SK-N-SH (cell line): ENCODE results near the gene HDLBP. TPM values are rescaled to one million over a fixed set of nuclear protein-coding genes. Genes with fewer than 3 reads are reported as not detected.

Experiments
- CTCF ChIA-PET: fragments of 300-600, 350-600 bp; formaldehyde crosslinking; extraction: SDS; loops from one replicate; lab custom pipeline; 2021; lab: Yijun Ruan, JAX
- POLR2A ChIA-PET: fragments of 350-600 bp; sonication (Branson Sonifier 250); formaldehyde crosslinking; extraction: SDS; loops from one replicate; lab custom pipeline; 2020; ENCODE audit warnings: antibody characterized with exemption, inconsistent platforms; lab: Yijun Ruan, JAX
- DNase-seq: peaks from one replicate; pipeline ENCODE4 v3.0.0; 2012
- H2AFZ ChIP-seq: fragments of 200-600 bp; sonication (generic); 2 replicates; pipeline ENCODE4 v1.8.1; 2016; ENCODE audit warnings: antibody characterized with exemption, mild to moderate bottlenecking, low read depth
- H3F3A ChIP-seq: fragments of 200-600 bp; sonication (generic); replicated peaks from 2 replicates; pipeline ENCODE3; 2016; ENCODE audit warnings: antibody characterized with exemption, mild to moderate bottlenecking; ENCODE audit not compliant: insufficient read depth
- H3K27ac ChIP-seq, 2 experiments: fragments of 200-500 bp in 1 of 2; fragments of 200-600 bp in 1 of 2; sonication (Bioruptor generic) in 1 of 2; sonication (generic), shearing (Covaris generic) in 1 of 2; 2 replicates each; pipeline versions ENCODE4 v1.5.1 to v1.6.1; 2014 to 2016; ENCODE audit warnings: low read depth in 2 of 2, inconsistent platforms in 1 of 2, low read length in 1 of 2, mild to moderate bottlenecking in 1 of 2, mixed read lengths in 1 of 2
- H3K27me3 ChIP-seq: fragments of 200-600 bp; sonication (generic), shearing (Covaris generic); 2 replicates; pipeline ENCODE4 v1.6.1; 2016; ENCODE audit warnings: mixed run types; ENCODE audit not compliant: insufficient read depth
- H3K36me3 ChIP-seq, 2 experiments: fragments of 200-500 bp in 1 of 2; fragments of 200-600 bp in 1 of 2; sonication (Bioruptor generic) in 1 of 2; sonication (generic) in 1 of 2; replicated peaks in 1 of 2; 2 replicates each; pipeline versions ENCODE3 to v1.5.1; 2014 to 2016; ENCODE audit warnings: low read length in 1 of 2, mild to moderate bottlenecking in 1 of 2; ENCODE audit not compliant: insufficient read depth in 2 of 2, control insufficient read depth in 1 of 2
- H3K4me1 ChIP-seq, 2 experiments: fragments of 200-500 bp in 1 of 2; fragments of 200-600 bp in 1 of 2; sonication (Bioruptor generic) in 1 of 2; sonication (generic), shearing (Covaris generic) in 1 of 2; 2 replicates each; pipeline versions ENCODE4 v1.5.1 to v1.6.1; 2014 to 2016; ENCODE audit warnings: low read depth in 1 of 2, low read length in 1 of 2, mixed run types in 1 of 2; ENCODE audit not compliant: insufficient read depth in 2 of 2, control insufficient read depth in 1 of 2
- H3K4me2 ChIP-seq: fragments of 200-600 bp; sonication (generic), shearing (Covaris generic); 2 replicates; pipeline ENCODE4 v1.6.1; 2017; ENCODE audit warnings: mixed run types
- H3K4me3 ChIP-seq, 2 experiments: fragments of 200-500 bp in 1 of 2; fragments of 200-600 bp in 1 of 2; sonication (Bioruptor generic) in 1 of 2; sonication (generic), shearing (Covaris generic) in 1 of 2; 2 replicates each; pipeline versions ENCODE4 v1.5.1 to v1.8.1; 2014 to 2016; ENCODE audit warnings: low read depth in 2 of 2, inconsistent platforms in 1 of 2, low read length in 1 of 2, mild to moderate bottlenecking in 1 of 2, mixed read lengths in 1 of 2, moderate library complexity in 1 of 2
- H3K79me2 ChIP-seq: fragments of 200-600 bp; sonication (generic); 2 replicates; pipeline ENCODE4 v1.8.1; 2017; ENCODE audit warnings: mild to moderate bottlenecking; ENCODE audit not compliant: insufficient read depth
- H3K9ac ChIP-seq: fragments of 200-600 bp; sonication (generic); 2 replicates; pipeline ENCODE4 v1.6.1; 2017; ENCODE audit warnings: mixed run types
- H3K9me2 ChIP-seq: fragments of 200-600 bp; sonication (generic); 2 replicates; pipeline ENCODE4 v1.6.1; 2017; ENCODE audit warnings: mixed run types
- H3K9me3 ChIP-seq: fragments of 200-600 bp; sonication (generic); 2 replicates; pipeline ENCODE4 v1.6.1; 2017; ENCODE audit warnings: mixed run types, mild to moderate bottlenecking, moderate library complexity
- H4K20me1 ChIP-seq: fragments of 200-600 bp; sonication (generic); 2 replicates; pipeline ENCODE4 v1.6.1; 2017; ENCODE audit warnings: mild to moderate bottlenecking, mixed run types; ENCODE audit not compliant: insufficient read depth
- FOXJ3 ChIP-seq: sonication (generic); formaldehyde crosslinking; IDR thresholded peaks from 2 replicates; pipeline ENCODE4 v1.5.1; 2020; ENCODE audit warnings: mild to moderate bottlenecking, missing genetic modification reagents
- JUND ChIP-seq: IDR thresholded peaks from 2 replicates; pipeline ENCODE4 v1.4.0; 2012
- NRF1 ChIP-seq: IDR thresholded peaks from 2 replicates; pipeline ENCODE4 v1.6.1; 2012; ENCODE audit warnings: low read depth, mild to moderate bottlenecking, low read length
- RAD21 ChIP-seq: IDR thresholded peaks from 2 replicates; pipeline ENCODE4 v1.6.1; 2012; ENCODE audit warnings: mild to moderate bottlenecking, low read length
- RCOR1 ChIP-seq: fragments of 150-350 bp; IDR thresholded peaks from 2 replicates; pipeline ENCODE4 v1.6.1; 2017; ENCODE audit warnings: antibody characterized with exemption, low read length
- TCF12 ChIP-seq: IDR thresholded peaks from 2 replicates; pipeline ENCODE4 v1.4.0; 2012
- TEAD4 ChIP-seq: IDR thresholded peaks from 2 replicates; pipeline ENCODE4 v1.4.0; 2012; ENCODE audit warnings: mild to moderate bottlenecking, borderline replicate concordance; ENCODE audit not compliant: insufficient read depth
- WGBS: methylation state at CpG from one replicate; pipeline ENCODE4 v1.1.6; 2017; ENCODE audit warnings: low lambda C conversion rate; 5-methylcytosine and 5-hydroxymethylcytosine counted together
- polyA plus RNA-seq, 3 experiments: library from polyadenylated mRNA; depleted of rRNA; stranded (reverse); fragments of >200 nt; gene quantifications; 2 replicates each; pipeline ENCODE4 v1.2.3, GENCODE V29; 2012
- TF ChIP-seq, protein P1 (sequence below): IDR thresholded peaks from 2 replicates; pipeline ENCODE4; 2012
- TF ChIP-seq, protein P2 (sequence below): IDR thresholded peaks from 2 replicates; pipeline ENCODE4 v1.4.0; 2012; ENCODE audit warnings: low read depth, borderline replicate concordance
- TF ChIP-seq, protein P3 (sequence below): IDR thresholded peaks from 2 replicates; pipeline ENCODE4 v1.4.0; 2012; ENCODE audit warnings: low read depth, borderline replicate concordance

The HDLBP gene
- polyA plus RNA-seq, 1 of the 3 experiments (the other 2 are of a cell fraction) = 263 TPM

DNA sequence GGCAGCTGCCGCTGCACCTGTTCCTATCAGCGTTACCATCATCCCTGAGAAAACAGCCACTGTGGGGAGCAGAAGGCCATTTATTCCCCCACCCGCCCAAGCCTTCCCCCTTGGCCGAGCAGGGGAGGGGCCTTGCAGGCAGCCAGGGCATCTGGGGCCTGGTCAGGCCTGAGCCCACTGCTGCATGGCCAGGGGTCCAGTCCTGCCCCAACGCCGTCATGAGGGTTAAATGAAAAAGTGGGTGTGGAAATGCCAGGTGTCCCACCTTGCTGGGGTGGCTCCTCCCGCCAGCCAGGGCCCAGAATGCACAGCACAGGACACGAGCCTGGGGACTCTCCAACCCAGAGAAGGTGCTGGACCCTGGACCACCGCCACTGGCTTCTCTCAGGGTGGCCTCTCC is 112.8 kb downstream of the HDLBP start (continued):
- TF ChIP-seq, protein P1, sequence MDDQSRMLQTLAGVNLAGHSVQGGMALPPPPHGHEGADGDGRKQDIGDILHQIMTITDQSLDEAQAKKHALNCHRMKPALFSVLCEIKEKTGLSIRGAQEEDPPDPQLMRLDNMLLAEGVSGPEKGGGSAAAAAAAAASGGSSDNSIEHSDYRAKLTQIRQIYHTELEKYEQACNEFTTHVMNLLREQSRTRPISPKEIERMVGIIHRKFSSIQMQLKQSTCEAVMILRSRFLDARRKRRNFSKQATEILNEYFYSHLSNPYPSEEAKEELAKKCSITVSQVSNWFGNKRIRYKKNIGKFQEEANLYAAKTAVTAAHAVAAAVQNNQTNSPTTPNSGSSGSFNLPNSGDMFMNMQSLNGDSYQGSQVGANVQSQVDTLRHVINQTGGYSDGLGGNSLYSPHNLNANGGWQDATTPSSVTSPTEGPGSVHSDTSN = no peak
- TF ChIP-seq TCF12 (no peak), RAD21 (no peak), FOXJ3 (CRISPR knock-in tag) (no peak)
- TF ChIP-seq, protein P2, sequence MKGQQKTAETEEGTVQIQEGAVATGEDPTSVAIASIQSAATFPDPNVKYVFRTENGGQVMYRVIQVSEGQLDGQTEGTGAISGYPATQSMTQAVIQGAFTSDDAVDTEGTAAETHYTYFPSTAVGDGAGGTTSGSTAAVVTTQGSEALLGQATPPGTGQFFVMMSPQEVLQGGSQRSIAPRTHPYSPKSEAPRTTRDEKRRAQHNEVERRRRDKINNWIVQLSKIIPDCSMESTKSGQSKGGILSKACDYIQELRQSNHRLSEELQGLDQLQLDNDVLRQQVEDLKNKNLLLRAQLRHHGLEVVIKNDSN = no peak
- TF ChIP-seq, all 33 proteins: peak for 0

DNA sequence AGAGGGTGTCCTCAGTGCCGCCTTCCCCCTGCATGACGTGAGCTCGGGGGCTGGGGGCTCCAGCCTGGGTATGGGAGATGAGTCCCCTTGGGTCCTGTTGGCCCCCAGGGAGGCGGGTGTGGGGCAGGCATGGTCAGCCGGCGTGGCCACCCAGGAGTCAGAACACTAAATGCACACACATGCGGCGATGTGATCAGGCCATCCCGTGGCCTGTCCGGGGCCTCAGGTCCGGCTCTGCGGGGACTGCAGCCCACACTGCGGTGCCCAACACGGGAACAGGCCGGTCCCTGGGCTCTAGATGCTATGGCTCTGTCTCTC is 113.2 kb downstream of the HDLBP start:
- no CpG with 5 or more reads among the region's 15 CpGs for WGBS
- Histone ChIP-seq H3K9ac (no peak overlapping the region), H3K36me3 (no peaks in the 10 kb centered on the region), H3K4me1 (no peaks in the 10 kb centered on the region; a peak in 1 of 4 replicates), H4K20me1 (no peaks in the 10 kb centered on the region), H3K9me3 (no peaks in the 10 kb centered on the region), H3K27ac (no peak overlapping the region), H3K9me2 (no peaks in the 10 kb centered on the region), H2AFZ (no peak overlapping the region), H3F3A (no peaks in the 10 kb centered on the region), H3K4me2 (no peak overlapping the region), H3K4me3 (no peak overlapping the region), H3K27me3 (no peaks in the 10 kb centered on the region), H3K79me2 (no peaks in the 10 kb centered on the region)
- ChIA-PET CTCF (no interaction called here), POLR2A (no interaction called here)
- TF ChIP-seq RCOR1 = no peak
- TF ChIP-seq, protein P3, sequence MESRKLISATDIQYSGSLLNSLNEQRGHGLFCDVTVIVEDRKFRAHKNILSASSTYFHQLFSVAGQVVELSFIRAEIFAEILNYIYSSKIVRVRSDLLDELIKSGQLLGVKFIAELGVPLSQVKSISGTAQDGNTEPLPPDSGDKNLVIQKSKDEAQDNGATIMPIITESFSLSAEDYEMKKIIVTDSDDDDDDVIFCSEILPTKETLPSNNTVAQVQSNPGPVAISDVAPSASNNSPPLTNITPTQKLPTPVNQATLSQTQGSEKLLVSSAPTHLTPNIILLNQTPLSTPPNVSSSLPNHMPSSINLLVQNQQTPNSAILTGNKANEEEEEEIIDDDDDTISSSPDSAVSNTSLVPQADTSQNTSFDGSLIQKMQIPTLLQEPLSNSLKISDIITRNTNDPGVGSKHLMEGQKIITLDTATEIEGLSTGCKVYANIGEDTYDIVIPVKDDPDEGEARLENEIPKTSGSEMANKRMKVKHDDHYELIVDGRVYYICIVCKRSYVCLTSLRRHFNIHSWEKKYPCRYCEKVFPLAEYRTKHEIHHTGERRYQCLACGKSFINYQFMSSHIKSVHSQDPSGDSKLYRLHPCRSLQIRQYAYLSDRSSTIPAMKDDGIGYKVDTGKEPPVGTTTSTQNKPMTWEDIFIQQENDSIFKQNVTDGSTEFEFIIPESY = no peak
- TF ChIP-seq TEAD4 = no peak
- TF ChIP-seq NRF1 = no peak
- no peak for TF ChIP-seq RAD21
- no peak for TF ChIP-seq JUND
- TF ChIP-seq, protein P1 = no peak
- no peak for DNase-seq
